Measurements from ENCODE around the gene ZNF526. TPM values are rescaled to one million over a fixed set of nuclear protein-coding genes. Genes with fewer than 3 reads are reported as not detected.

ZNF526 gene
- total and polyA plus RNA-seq, 9 of the 15 experiments (the other 6 are each of a cell fraction or from before 2014, with no cell fraction given): 1.3 to 17.9 (median 6.2) TPM

DNA sequence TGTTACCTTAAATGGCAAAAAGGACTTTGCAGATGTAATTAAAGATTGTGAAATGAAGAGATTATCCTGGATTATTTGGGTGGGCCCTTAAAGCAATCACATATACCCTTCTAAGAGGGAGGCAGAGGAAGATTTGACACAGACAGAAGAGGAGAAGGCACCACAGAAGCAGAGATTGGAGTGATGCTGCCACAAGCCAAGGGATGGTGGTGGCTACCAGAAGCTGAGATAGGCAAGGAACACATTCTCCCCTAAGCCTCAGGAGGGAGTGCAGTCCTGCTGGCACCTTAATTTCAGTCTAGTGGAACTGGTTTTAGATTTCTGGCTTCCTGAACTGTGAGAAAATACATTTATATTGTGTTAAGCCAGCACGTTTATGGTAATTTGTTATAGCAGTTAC is 26.8 kb upstream of the ZNF526 start:
- Histone ChIP-seq H3K27ac (ENCODE audit: extremely low read depth, low read depth, low read length) (no peak overlapping the region), H3K9me3 (replicated peaks; ENCODE audit: control insufficient read depth, insufficient read depth, low read depth, low read length) (peaks cover 4% of the 10 kb centered on the region; the same call in 1 of the 2 replicates), H3K4me3 (no peak overlapping the region), H3K27me3 (ENCODE audit: control insufficient read depth in 2 of 2, insufficient read depth in 2 of 2, low read length in 2 of 2) (peaks cover 0 to 10% of the 10 kb centered on the region in 2 experiments; a peak in 3 of 5 replicates), H3K9me1 (ENCODE audit: control insufficient read depth, insufficient read depth, low read length) (no peaks in the 10 kb centered on the region), H4K20me1 (replicated peaks; ENCODE audit: control insufficient read depth, insufficient read depth, low read length) (no peaks in the 10 kb centered on the region), H3K9ac (ENCODE audit: insufficient read depth in 1 of 2, low read depth in 2 of 2, low read length in 2 of 2) (no peak overlapping the region), H3K4me1 (replicated peaks in 1 of 2; ENCODE audit: control insufficient read depth in 2 of 2, insufficient read depth in 2 of 2, low read length in 2 of 2) (peaks cover 8 to 20% of the 10 kb centered on the region in 2 experiments; a peak in 3 of 5 replicates), H3K36me3 (ENCODE audit: control insufficient read depth, insufficient read depth, low read length) (peaks cover 22% of the 10 kb centered on the region; the same call in 2 of the 3 replicates), H2AFZ (ENCODE audit: low read depth, low read length) (no peak overlapping the region), H3K79me2 (ENCODE audit: control insufficient read depth, insufficient read depth, low read length) (peaks cover 3% of the 10 kb centered on the region; the same call in 2 of the 3 replicates), H3K4me2 (ENCODE audit: insufficient read depth, low read length) (no peak overlapping the region)
- no TSS peak for BruUV-seq (replicated peaks)
- ATAC-seq (no peak), DNase-seq (ENCODE audit: extremely low read depth in 1 of 4, low spot score in 3 of 4) (no peak), FAIRE-seq (no peak)
- TF ChIP-seq AFF4 (CRISPR knock-in tag; IDR thresholded peaks at IDR 0.05) (no peak), RBM25 (IDR thresholded peaks at IDR 0.05; ENCODE audit: low read depth, low read length, severe bottlenecking) (peak; percentile 90), ZNF3 (CRISPR knock-in tag; IDR thresholded peaks at IDR 0.05) (no peak)
- WGBS (ENCODE audit: insufficient coverage, low coverage, missing lambda C conversion rate): 12% methylated on average over 1 of the region's 1 CpG
- intact Hi-C loops (cut with micrococcal nuclease): no loop called here
- ChIA-PET POLR2A (no interaction called here), CTCF (ENCODE audit: low intra/inter-chr PET ratio) (interaction anchor here (0.6 kb wide), 1 partner anchor 14 kb away, joined by 4 read pairs; no protein-coding TSS in a partner anchor)
- in situ Hi-C loops (cut with MboI): no loop called here

Measured in K562 (cell line).